ENCODE results near the gene MYO7B.

MYO7B gene

GRCh38 chr2:127582863-127583861 is 47.7 kb downstream of the MYO7B start:
- no peaks in the 10 kb centered on the region for H3K27me3 ChIP-seq (ENCODE audit: low read depth, low read length)
- H3K9ac ChIP-seq (ENCODE audit: low read length), result no peak overlapping the region
- no peaks in the 10 kb centered on the region for H3K4me1 ChIP-seq (ENCODE audit: low read length)
- H3K27ac ChIP-seq (ENCODE audit: low read length), result no peak overlapping the region
- H3K4me3 ChIP-seq (ENCODE audit: low read length), result no peak overlapping the region
- H3K79me2 ChIP-seq (ENCODE audit: low read length), result no peaks in the 10 kb centered on the region
- TF ChIP-seq CTCF (IDR thresholded peaks at IDR 0.05; ENCODE audit: low read depth, low read length), result no peak
- no peak for TF ChIP-seq EZH2phosphoT487 (IDR thresholded peaks at IDR 0.05; ENCODE audit: low read depth)
- no peaks in the 10 kb centered on the region for H4K20me1 ChIP-seq (ENCODE audit: insufficient read depth, low read length)
- no peak overlapping the region for H2AFZ ChIP-seq (ENCODE audit: low read depth, low read length)
- H3K36me3 ChIP-seq (replicated peaks; ENCODE audit: low read depth, low read length), result no peaks in the 10 kb centered on the region
- H3K9me3 ChIP-seq (ENCODE audit: insufficient read depth, low read length), result no peaks in the 10 kb centered on the region
- no peak overlapping the region for H3K4me2 ChIP-seq (ENCODE audit: low read length)

GRCh38 chr2:127584047-127584446 is 48.6 kb downstream of the MYO7B start:
- Histone ChIP-seq H3K4me2 (ENCODE audit: low read length) (no peak overlapping the region), H3K4me1 (ENCODE audit: low read length) (no peaks in the 10 kb centered on the region), H3K79me2 (ENCODE audit: low read length) (no peaks in the 10 kb centered on the region), H3K36me3 (replicated peaks; ENCODE audit: low read depth, low read length) (no peaks in the 10 kb centered on the region), H3K9ac (ENCODE audit: low read length) (no peak overlapping the region), H3K27me3 (ENCODE audit: low read depth, low read length) (no peaks in the 10 kb centered on the region), H3K27ac (ENCODE audit: low read length) (no peak overlapping the region), H4K20me1 (ENCODE audit: insufficient read depth, low read length) (no peaks in the 10 kb centered on the region), H3K4me3 (ENCODE audit: low read length) (no peak overlapping the region), H2AFZ (ENCODE audit: low read depth, low read length) (no peak overlapping the region), H3K9me3 (ENCODE audit: insufficient read depth, low read length) (no peaks in the 10 kb centered on the region)
- TF ChIP-seq EZH2phosphoT487 (IDR thresholded peaks at IDR 0.05; ENCODE audit: low read depth) (no peak), CTCF (IDR thresholded peaks at IDR 0.05; ENCODE audit: low read depth, low read length) (no peak)

GRCh38 chr2:127584516-127585033 is 49.1 kb downstream of the MYO7B start:
- no peak for TF ChIP-seq EZH2phosphoT487 (IDR thresholded peaks at IDR 0.05; ENCODE audit: low read depth)
- no peak for TF ChIP-seq CTCF (IDR thresholded peaks at IDR 0.05; ENCODE audit: low read depth, low read length)
- H2AFZ ChIP-seq (ENCODE audit: low read depth, low read length), result no peak overlapping the region
- no peak overlapping the region for H3K4me3 ChIP-seq (ENCODE audit: low read length)
- H3K27ac ChIP-seq (ENCODE audit: low read length), result no peak overlapping the region
- H3K27me3 ChIP-seq (ENCODE audit: low read depth, low read length), result no peaks in the 10 kb centered on the region
- no peaks in the 10 kb centered on the region for H3K79me2 ChIP-seq (ENCODE audit: low read length)
- H3K36me3 ChIP-seq (replicated peaks; ENCODE audit: low read depth, low read length), result no peaks in the 10 kb centered on the region
- H3K9me3 ChIP-seq (ENCODE audit: insufficient read depth, low read length), result no peaks in the 10 kb centered on the region
- no peaks in the 10 kb centered on the region for H3K4me1 ChIP-seq (ENCODE audit: low read length)
- H4K20me1 ChIP-seq (ENCODE audit: insufficient read depth, low read length), result no peaks in the 10 kb centered on the region
- no peak overlapping the region for H3K4me2 ChIP-seq (ENCODE audit: low read length)
- H3K9ac ChIP-seq (ENCODE audit: low read length), result no peak overlapping the region

GRCh38 chr2:127585270-127585807 is 49.9 kb downstream of the MYO7B start:
- Histone ChIP-seq H3K9ac (ENCODE audit: low read length) (no peak overlapping the region), H3K9me3 (ENCODE audit: insufficient read depth, low read length) (no peaks in the 10 kb centered on the region), H3K27ac (ENCODE audit: low read length) (no peak overlapping the region), H3K4me1 (ENCODE audit: low read length) (no peaks in the 10 kb centered on the region), H3K36me3 (replicated peaks; ENCODE audit: low read depth, low read length) (no peaks in the 10 kb centered on the region), H3K4me2 (ENCODE audit: low read length) (no peak overlapping the region), H4K20me1 (ENCODE audit: insufficient read depth, low read length) (no peaks in the 10 kb centered on the region), H3K4me3 (ENCODE audit: low read length) (no peak overlapping the region), H3K79me2 (ENCODE audit: low read length) (no peaks in the 10 kb centered on the region), H2AFZ (ENCODE audit: low read depth, low read length) (no peak overlapping the region), H3K27me3 (ENCODE audit: low read depth, low read length) (no peaks in the 10 kb centered on the region)
- TF ChIP-seq CTCF (IDR thresholded peaks at IDR 0.05; ENCODE audit: low read depth, low read length) (no peak), EZH2phosphoT487 (IDR thresholded peaks at IDR 0.05; ENCODE audit: low read depth) (no peak)

Measured in OCI-LY3 (cell line).